ENCODE measurements around the gene INTS13. TPM values are rescaled to one million over a fixed set of nuclear protein-coding genes. Genes with fewer than 3 reads are reported as not detected.

Gene INTS13
- total and polyA plus RNA-seq, 4 donors, result 9.5 to 19.2 (median 14.0) TPM

DNA sequence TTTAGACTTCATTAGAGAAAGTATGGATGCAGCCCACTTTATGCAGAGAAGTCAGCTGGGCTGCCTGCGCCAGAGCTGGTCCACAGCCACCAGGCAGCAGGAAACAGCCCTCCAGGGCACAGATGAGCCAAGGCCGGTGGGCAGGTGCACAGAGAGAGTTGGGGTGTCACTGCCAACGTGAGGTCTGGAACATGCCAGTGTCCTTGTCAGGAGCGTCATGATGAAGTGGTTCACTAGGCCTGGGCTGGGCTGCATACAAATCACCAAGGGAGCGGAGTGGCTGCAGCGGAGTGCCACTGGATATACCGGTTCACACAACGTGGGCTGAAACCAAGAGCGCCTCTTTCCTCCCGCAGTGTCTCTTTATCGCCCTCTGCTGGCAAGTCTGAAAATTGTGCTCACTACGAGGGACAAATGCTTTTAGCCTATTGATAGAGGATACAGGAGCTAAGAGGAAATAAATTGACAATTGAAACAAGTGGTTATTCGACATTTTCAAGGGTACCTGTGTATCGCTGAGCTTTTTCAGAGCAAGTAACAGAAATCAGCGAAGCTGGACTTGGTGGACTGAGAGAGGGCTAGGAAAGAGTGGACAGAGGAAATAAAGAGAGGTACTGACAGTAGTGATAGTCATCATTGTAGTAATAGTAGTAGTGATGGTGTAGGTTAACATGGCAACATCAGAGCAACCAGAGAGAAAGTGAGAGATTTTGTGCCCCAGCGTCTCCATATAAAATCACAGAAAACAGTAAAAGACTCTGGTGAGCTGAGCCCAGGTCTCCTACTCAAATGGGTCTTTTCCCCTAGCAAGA lies 52.8 kb downstream of the INTS13 start:
- DNase-seq, result peak; percentile 83 to 85
- peak; percentile 92 for ATAC-seq (ENCODE audit: low FRiP score)
- WGBS, 2 donors, result 12 to 17% methylated on average over 16 of the region's 16 CpGs
- Histone ChIP-seq H3K36me3 (ENCODE audit: control insufficient read depth in 1 of 2, insufficient read depth in 2 of 2, low read length in 1 of 2) (no peaks in the 10 kb centered on the region), H3K9me3 (ENCODE audit: control insufficient read depth, low read length) (no peaks in the 10 kb centered on the region), H3K27ac (ENCODE audit: low read depth in 1 of 2, low read length in 2 of 2) (no peak overlapping the region), H3K4me3 (ENCODE audit: low read length in 2 of 2) (no peak overlapping the region), H3K4me1 (ENCODE audit: control insufficient read depth in 1 of 2, insufficient read depth in 2 of 2, low read length in 2 of 2) (no peaks in the 10 kb centered on the region), H3K27me3 (ENCODE audit: control insufficient read depth in 1 of 2, insufficient read depth in 2 of 2, low read length in 1 of 2) (no peaks in the 10 kb centered on the region)
- intact Hi-C loops (cut with DNase I), result loop anchor here (2.0 kb wide), 2 partner anchors 30 to 32 kb away; no protein-coding TSS in a partner anchor

DNA sequence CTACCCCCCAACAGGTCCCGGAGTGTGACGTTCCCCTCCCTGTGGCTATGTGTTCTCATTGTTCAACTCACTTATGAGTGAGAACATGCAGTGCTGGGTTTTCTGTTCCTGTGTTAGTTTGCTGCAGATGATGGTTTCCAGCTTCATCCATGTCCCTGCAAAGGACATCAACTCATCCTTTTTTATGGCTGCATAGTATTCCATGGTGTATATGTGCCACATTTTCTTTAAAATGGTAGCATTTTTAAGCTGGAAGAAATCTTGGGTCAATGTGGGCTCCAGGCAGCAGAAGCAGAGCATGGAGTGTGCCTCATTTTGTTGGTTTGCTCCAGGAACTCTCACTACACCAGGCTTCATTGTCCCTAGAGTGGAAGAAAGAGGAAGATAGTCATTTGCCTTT lies 57.2 kb downstream of the INTS13 start:
- Histone ChIP-seq H3K27me3 (ENCODE audit: control insufficient read depth in 1 of 2, insufficient read depth in 2 of 2, low read length in 1 of 2) (no peaks in the 10 kb centered on the region), H3K4me3 (ENCODE audit: low read length in 2 of 2) (no peak overlapping the region), H3K27ac (ENCODE audit: low read depth in 1 of 2, low read length in 2 of 2) (no peak overlapping the region), H3K4me1 (ENCODE audit: control insufficient read depth in 1 of 2, insufficient read depth in 2 of 2, low read length in 2 of 2) (no peaks in the 10 kb centered on the region), H3K9me3 (ENCODE audit: control insufficient read depth, low read length) (no peaks in the 10 kb centered on the region), H3K36me3 (ENCODE audit: control insufficient read depth in 1 of 2, insufficient read depth in 2 of 2, low read length in 1 of 2) (no peaks in the 10 kb centered on the region)
- intact Hi-C loops (cut with DNase I), result no loop called here
- ATAC-seq (ENCODE audit: low FRiP score) (no peak), DNase-seq (no peak)
- 96% methylated on average over 2 of the region's 2 CpGs for WGBS, 2 donors

DNA sequence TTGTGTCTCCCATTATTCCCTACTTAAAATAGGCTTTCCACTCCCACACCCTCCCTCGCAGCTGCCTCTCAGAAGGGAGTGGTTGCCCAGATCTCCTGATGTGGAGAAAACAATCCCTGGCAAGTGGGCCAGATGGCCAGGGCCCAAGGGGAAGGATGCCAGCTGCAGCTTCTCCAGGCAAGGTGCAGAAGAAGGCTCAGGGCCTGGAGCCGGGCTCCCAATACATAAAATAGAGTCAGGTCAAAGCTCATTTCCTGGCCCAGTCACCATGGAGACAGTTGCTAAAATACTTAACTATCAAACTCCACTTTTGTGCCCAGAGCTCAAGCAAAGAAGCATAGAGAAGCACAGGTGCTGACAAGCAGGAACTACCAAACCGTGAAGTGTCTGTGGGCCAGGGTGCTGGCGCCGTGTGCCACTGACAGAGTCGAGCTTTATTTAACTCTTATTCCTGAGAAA lies 59.1 kb downstream of the INTS13 start:
- intact Hi-C loops (cut with DNase I), result loop anchor here in 1 of 2 donors (10.0 kb wide), 1 partner anchor 254 kb away; no protein-coding TSS in a partner anchor
- H3K9me3 ChIP-seq (ENCODE audit: control insufficient read depth, low read length), result no peaks in the 10 kb centered on the region
- no peaks in the 10 kb centered on the region for H3K36me3 ChIP-seq (ENCODE audit: control insufficient read depth in 1 of 2, insufficient read depth in 2 of 2, low read length in 1 of 2)
- peak; percentile 49 to 77 for DNase-seq
- 18 to 22% methylated on average over 6 of the region's 6 CpGs for WGBS, 2 donors
- H3K27me3 ChIP-seq (ENCODE audit: control insufficient read depth in 1 of 2, insufficient read depth in 2 of 2, low read length in 1 of 2), result no peaks in the 10 kb centered on the region
- H3K4me1 ChIP-seq (ENCODE audit: control insufficient read depth in 1 of 2, insufficient read depth in 2 of 2, low read length in 2 of 2), result no peaks in the 10 kb centered on the region
- no peak overlapping the region for H3K27ac ChIP-seq (ENCODE audit: low read depth in 1 of 2, low read length in 2 of 2)
- ATAC-seq (ENCODE audit: low FRiP score), result peak; percentile 44
- no peak overlapping the region for H3K4me3 ChIP-seq (ENCODE audit: low read length in 2 of 2)

DNA sequence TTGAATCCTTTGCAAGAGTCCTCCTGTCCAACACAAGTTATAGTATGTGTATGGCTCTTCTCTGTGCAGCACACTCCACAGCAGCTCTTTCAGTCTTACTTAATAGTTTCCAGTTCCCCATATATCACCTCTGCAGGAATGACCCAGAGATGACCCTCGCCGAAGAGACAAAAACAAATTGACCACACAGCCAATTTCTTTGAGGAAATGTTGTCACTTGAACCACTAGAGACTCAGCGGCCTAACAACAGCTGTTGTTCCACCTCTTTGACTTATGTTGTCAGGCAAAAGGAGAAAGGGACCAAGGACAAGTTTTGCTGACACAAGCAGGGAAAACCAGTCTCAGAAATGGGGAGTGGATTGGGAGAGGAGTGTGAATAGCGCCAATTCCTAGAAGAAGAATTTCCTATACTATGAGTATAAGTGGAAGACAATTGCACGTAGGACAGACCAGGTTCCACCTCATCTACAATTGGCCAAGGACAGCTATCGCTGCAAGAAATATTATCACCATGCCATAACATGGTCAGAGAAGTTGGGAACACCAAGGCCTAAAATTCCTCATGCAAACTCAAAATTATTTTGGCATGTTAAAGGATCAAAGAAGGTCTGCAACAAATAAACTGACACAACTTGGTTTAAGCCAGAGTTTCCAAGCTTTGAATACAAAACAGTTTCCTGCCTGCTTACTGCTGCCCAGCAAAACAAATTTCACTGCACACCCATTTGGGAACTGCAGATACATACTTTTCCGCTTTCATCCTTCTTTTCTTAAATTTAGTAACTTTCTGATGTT lies 63.1 kb downstream of the INTS13 start:
- no peak for DNase-seq
- ATAC-seq (ENCODE audit: low FRiP score), result no peak
- H3K4me1 ChIP-seq (ENCODE audit: control insufficient read depth in 1 of 2, insufficient read depth in 2 of 2, low read length in 2 of 2), result no peaks in the 10 kb centered on the region

DNA sequence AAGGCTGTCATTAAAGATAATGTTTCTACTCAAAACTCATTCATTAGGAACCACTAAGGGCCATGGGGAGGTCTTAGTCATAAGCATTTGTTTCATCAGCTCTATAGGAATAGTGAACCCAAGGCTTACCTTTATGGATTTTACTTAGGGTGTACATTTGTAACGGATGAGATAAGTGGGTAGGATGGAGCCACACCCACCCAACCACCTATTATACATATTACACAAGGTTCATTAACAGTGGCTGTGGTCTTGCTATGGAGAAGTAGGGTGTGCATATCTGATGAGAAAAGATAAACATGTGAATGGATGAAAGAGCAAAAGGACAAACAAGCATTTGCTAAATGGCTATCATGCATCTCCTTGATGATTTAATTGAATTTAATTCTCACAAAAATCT lies 65.2 kb downstream of the INTS13 start:
- 88 to 97% methylated on average over 1 of the region's 1 CpG for WGBS, 2 donors

More for the DNA sequence above, 63.1 kb downstream of the INTS13 start:
- no peak overlapping the region for H3K27ac ChIP-seq (ENCODE audit: low read depth in 1 of 2, low read length in 2 of 2)
- no peaks in the 10 kb centered on the region for H3K9me3 ChIP-seq (ENCODE audit: control insufficient read depth, low read length)
- intact Hi-C loops (cut with DNase I), result loop anchor here in 1 of 2 donors (10.0 kb wide), 1 partner anchor 250 kb away; no protein-coding TSS in a partner anchor
- 76 to 84% methylated on average over 7 of the region's 7 CpGs for WGBS, 2 donors
- H3K4me3 ChIP-seq (ENCODE audit: low read length in 2 of 2), result no peak overlapping the region
- H3K36me3 ChIP-seq (ENCODE audit: control insufficient read depth in 1 of 2, insufficient read depth in 2 of 2, low read length in 1 of 2), result no peaks in the 10 kb centered on the region
- H3K27me3 ChIP-seq (ENCODE audit: control insufficient read depth in 1 of 2, insufficient read depth in 2 of 2, low read length in 1 of 2), result no peaks in the 10 kb centered on the region

DNA sequence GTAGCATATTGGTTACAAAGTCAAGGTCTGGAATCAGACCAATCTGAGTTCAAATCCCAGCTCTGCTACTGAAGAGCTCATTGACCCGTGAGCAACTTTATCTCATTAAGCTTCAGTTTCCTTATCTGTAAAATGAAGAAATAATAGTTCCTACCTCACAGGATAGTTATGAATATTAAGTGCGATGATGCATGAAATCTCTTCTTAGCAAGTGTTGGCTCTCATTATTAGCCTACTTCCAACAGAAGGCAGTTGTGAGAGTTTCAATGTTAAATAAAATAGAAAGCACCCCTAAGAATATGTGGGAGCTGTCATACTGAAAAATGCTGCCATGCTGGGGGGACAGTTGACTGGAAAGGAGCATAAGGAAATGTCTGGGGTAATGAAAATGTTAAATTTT lies 65.8 kb downstream of the INTS13 start:
- H3K27me3 ChIP-seq (ENCODE audit: control insufficient read depth in 1 of 2, insufficient read depth in 2 of 2, low read length in 1 of 2), result no peaks in the 10 kb centered on the region
- H3K36me3 ChIP-seq (ENCODE audit: control insufficient read depth in 1 of 2, insufficient read depth in 2 of 2, low read length in 1 of 2), result no peaks in the 10 kb centered on the region
- WGBS, 2 donors, result 93% methylated on average over 2 of the region's 2 CpGs
- intact Hi-C loops (cut with DNase I), result loop anchor here in 1 of 2 donors (10.0 kb wide), 1 partner anchor 247 kb away; no protein-coding TSS in a partner anchor
- DNase-seq (no peak), ATAC-seq (ENCODE audit: low FRiP score) (no peak)
- H3K4me1 ChIP-seq (ENCODE audit: control insufficient read depth in 1 of 2, insufficient read depth in 2 of 2, low read length in 2 of 2), result no peaks in the 10 kb centered on the region
- no peak overlapping the region for H3K27ac ChIP-seq (ENCODE audit: low read depth in 1 of 2, low read length in 2 of 2)
- H3K4me3 ChIP-seq (ENCODE audit: low read length in 2 of 2), result no peak overlapping the region
- H3K9me3 ChIP-seq (ENCODE audit: control insufficient read depth, low read length), result no peaks in the 10 kb centered on the region

More for the DNA sequence above, 65.2 kb downstream of the INTS13 start:
- no peaks in the 10 kb centered on the region for H3K4me1 ChIP-seq (ENCODE audit: control insufficient read depth in 1 of 2, insufficient read depth in 2 of 2, low read length in 2 of 2)
- ATAC-seq (ENCODE audit: low FRiP score), result no peak
- H3K36me3 ChIP-seq (ENCODE audit: control insufficient read depth in 1 of 2, insufficient read depth in 2 of 2, low read length in 1 of 2), result no peaks in the 10 kb centered on the region
- no peak overlapping the region for H3K4me3 ChIP-seq (ENCODE audit: low read length in 2 of 2)
- no peaks in the 10 kb centered on the region for H3K9me3 ChIP-seq (ENCODE audit: control insufficient read depth, low read length)
- intact Hi-C loops (cut with DNase I), result loop anchor here in 1 of 2 donors (10.0 kb wide), 1 partner anchor 248 kb away; no protein-coding TSS in a partner anchor
- no peak for DNase-seq
- H3K27ac ChIP-seq (ENCODE audit: low read depth in 1 of 2, low read length in 2 of 2), result no peak overlapping the region
- H3K27me3 ChIP-seq (ENCODE audit: control insufficient read depth in 1 of 2, insufficient read depth in 2 of 2, low read length in 1 of 2), result no peaks in the 10 kb centered on the region

DNA sequence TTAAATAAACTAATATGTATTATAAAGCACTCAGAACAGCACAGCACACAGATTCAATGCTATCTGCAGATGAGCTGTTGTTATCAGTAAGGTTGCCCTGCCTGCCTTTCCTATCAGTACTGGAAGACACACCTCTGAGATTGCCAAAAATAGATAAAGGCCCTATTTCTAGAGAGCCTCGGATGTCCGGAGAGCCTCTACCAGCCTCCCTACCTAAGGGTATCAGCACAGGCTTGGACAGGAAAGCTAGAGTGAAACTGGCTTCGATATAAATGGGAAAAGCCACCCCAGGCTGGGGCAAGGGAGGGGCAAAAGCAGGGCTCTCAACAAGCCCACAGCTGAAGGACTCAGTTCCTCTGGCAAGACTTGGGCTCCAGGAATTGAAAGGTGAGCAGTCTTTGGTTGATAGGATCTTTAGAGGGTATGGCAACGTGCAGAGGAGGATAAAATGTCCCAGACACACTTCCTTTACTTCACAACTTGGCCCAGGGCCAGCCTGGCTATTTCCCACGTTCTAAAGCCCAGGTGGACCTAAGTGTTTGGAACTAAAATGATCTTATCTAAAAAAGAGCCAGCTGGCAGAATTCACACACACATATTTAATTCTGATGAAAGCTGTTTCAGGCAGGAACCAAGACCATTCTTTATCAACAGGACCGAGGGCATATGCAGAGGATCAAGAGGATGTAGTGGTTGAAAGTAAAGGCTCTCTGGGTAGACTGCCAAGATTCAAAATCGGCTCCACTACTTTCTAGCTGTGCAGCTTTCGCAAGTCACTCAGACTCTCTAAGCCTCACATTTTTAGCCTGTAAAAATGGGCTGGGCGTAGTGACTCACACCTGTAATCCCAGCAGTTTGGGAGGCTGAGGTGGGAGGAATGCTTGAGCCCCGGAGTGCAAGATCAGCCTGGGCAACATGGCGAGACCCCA lies 67.0 kb downstream of the INTS13 start:
- Histone ChIP-seq H3K36me3 (ENCODE audit: control insufficient read depth in 1 of 2, insufficient read depth in 2 of 2, low read length in 1 of 2) (no peaks in the 10 kb centered on the region), H3K27me3 (ENCODE audit: control insufficient read depth in 1 of 2, insufficient read depth in 2 of 2, low read length in 1 of 2) (no peaks in the 10 kb centered on the region), H3K4me1 (ENCODE audit: control insufficient read depth in 1 of 2, insufficient read depth in 2 of 2, low read length in 2 of 2) (no peaks in the 10 kb centered on the region), H3K4me3 (ENCODE audit: low read length in 2 of 2) (no peak overlapping the region), H3K27ac (ENCODE audit: low read depth in 1 of 2, low read length in 2 of 2) (no peak overlapping the region), H3K9me3 (ENCODE audit: control insufficient read depth, low read length) (no peaks in the 10 kb centered on the region)
- ATAC-seq (ENCODE audit: low FRiP score), result peak; percentile 38
- no peak for DNase-seq
- 39 to 42% methylated on average over 11 of the region's 11 CpGs for WGBS, 2 donors
- intact Hi-C loops (cut with DNase I), result loop anchor here in 1 of 2 donors (10.0 kb wide), 1 partner anchor 246 kb away; no protein-coding TSS in a partner anchor

All from aorta (tissue), 5 donors.